NCI-H1694 treated with DMSO at 0.1 percent for 48 hours (cell line): ENCODE data around the gene TRIM62.

Experiments used
- DNase-seq: peaks from one replicate; lab custom pipeline; 2025; lab: John Stamatoyannopoulos, UW

TRIM62 gene

GRCh38 chr1:33180226-33180910 is 1.5 kb downstream of the TRIM62 start:
- no peak for DNase-seq

GRCh38 chr1:33178836-33179439 is 2.9 kb downstream of the TRIM62 start:
- DNase-seq = no peak

- peak; percentile 49 for DNase-seq
These were observed 3.8 kb downstream of the TRIM62 start for GRCh38 chr1:33177996-33178540.

- DNase-seq = no peak
These were observed 5.0 kb downstream of the TRIM62 start for GRCh38 chr1:33176887-33177286.

GRCh38 chr1:33176362-33176850 is 5.4 kb downstream of the TRIM62 start:
- DNase-seq = no peak

GRCh38 chr1:33175865-33176264 is 6.0 kb downstream of the TRIM62 start:
- DNase-seq = no peak

- DNase-seq = no peak
These were observed 8.8 kb downstream of the TRIM62 start for GRCh38 chr1:33173091-33173490.

GRCh38 chr1:33171977-33172813 is 9.6 kb downstream of the TRIM62 start:
- no peak for DNase-seq

- no peak for DNase-seq
These were observed 11.2 kb downstream of the TRIM62 start for GRCh38 chr1:33170351-33171274.

- no peak for DNase-seq
These were observed 12.4 kb downstream of the TRIM62 start for GRCh38 chr1:33169290-33170055.

- DNase-seq = no peak
These were observed 13.1 kb downstream of the TRIM62 start for GRCh38 chr1:33168556-33169289.

- no peak for DNase-seq
These were observed 14.0 kb downstream of the TRIM62 start for GRCh38 chr1:33167650-33168447.

- no peak for DNase-seq
These were observed 16.0 kb downstream of the TRIM62 start for GRCh38 chr1:33165809-33166208.

GRCh38 chr1:33165209-33165608 is 16.6 kb downstream of the TRIM62 start:
- no peak for DNase-seq

GRCh38 chr1:33163621-33164519 is 18.0 kb downstream of the TRIM62 start:
- no peak for DNase-seq

GRCh38 chr1:33162141-33162540 is 19.7 kb downstream of the TRIM62 start:
- DNase-seq = no peak

GRCh38 chr1:33161061-33161681 is 20.7 kb downstream of the TRIM62 start:
- peak; percentile 35 for DNase-seq

GRCh38 chr1:33159577-33159976 is 22.3 kb downstream of the TRIM62 start:
- DNase-seq = no peak
